Right lobe of liver (tissue), 4 donors: ENCODE results near the gene PRDM8.

Experiments used
- CTCF ChIP-seq, 4 donors: fragments of 200-600 bp in 3 of 4; fragments of 450-650 bp in 1 of 4; IDR thresholded peaks; one replicate each; pipeline versions ENCODE4 v1.5.1 to v1.8.0; 2016 to 2022; ENCODE audit warnings: antibody characterized with exemption in 4 of 4, mild to moderate bottlenecking in 2 of 4
- POLR2A ChIP-seq: fragments of 450-650 bp; IDR thresholded peaks from one replicate; pipeline ENCODE4 v1.6.1; 2017; ENCODE audit warnings: antibody characterized with exemption, mild to moderate bottlenecking
- donor health status: DM: no; HTN: no; CAD: no.
- donor health status: DM: no; HTN: no; CAD: no.
- donor health status: DM: no; HTN: yes; CAD: no.

- TF ChIP-seq POLR2A (no peak), CTCF (IDR thresholded peaks at IDR 0.05) (no peak)
Measured at GRCh38 chr4:80150387-80151180, 46.7 kb upstream of the PRDM8 start.
